ENCODE data around the gene SLC35A4. TPM values are rescaled to one million over a fixed set of nuclear protein-coding genes. Genes with fewer than 3 reads are reported as not detected.

Gene SLC35A4
- total RNA-seq, 1 donor from 2014 or later = 46.2 TPM

DNA sequence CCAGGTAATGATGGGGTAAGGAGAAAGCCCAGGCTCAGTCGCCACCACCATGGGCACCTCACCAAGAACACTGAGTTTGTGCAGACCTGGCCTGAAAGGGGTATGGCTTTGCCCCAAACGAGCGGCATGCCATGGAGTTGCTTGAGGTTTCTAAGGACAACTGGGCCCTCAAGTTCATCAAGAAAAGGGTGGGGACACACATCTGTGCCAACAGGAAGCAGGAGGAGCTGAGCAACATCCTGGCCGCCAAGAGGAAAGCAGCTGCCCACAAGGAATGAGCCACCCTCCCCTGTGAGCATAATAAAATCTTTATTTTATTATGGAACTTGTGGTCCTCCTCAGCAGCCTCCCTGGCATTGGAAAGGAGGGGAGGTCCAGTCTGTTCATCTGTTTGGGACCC is 44.5 kb downstream of the SLC35A4 start:
- TF ChIP-seq, protein P1, sequence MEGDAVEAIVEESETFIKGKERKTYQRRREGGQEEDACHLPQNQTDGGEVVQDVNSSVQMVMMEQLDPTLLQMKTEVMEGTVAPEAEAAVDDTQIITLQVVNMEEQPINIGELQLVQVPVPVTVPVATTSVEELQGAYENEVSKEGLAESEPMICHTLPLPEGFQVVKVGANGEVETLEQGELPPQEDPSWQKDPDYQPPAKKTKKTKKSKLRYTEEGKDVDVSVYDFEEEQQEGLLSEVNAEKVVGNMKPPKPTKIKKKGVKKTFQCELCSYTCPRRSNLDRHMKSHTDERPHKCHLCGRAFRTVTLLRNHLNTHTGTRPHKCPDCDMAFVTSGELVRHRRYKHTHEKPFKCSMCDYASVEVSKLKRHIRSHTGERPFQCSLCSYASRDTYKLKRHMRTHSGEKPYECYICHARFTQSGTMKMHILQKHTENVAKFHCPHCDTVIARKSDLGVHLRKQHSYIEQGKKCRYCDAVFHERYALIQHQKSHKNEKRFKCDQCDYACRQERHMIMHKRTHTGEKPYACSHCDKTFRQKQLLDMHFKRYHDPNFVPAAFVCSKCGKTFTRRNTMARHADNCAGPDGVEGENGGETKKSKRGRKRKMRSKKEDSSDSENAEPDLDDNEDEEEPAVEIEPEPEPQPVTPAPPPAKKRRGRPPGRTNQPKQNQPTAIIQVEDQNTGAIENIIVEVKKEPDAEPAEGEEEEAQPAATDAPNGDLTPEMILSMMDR (IDR thresholded peaks at IDR 0.05) = no peak
- Histone ChIP-seq H3K4me1 (no peaks in the 10 kb centered on the region), H3K27me3 (no peaks in the 10 kb centered on the region), H3K36me3 (no peaks in the 10 kb centered on the region), H3K27ac (no peak overlapping the region), H3K9me3 (no peaks in the 10 kb centered on the region), H3K4me3 (no peak overlapping the region)
- intact Hi-C loops (cut with DNase I) = no loop called here
- peak in 1 of 2 donors; percentile 67 for DNase-seq (ENCODE audit: low spot score in 2 of 2)

DNA sequence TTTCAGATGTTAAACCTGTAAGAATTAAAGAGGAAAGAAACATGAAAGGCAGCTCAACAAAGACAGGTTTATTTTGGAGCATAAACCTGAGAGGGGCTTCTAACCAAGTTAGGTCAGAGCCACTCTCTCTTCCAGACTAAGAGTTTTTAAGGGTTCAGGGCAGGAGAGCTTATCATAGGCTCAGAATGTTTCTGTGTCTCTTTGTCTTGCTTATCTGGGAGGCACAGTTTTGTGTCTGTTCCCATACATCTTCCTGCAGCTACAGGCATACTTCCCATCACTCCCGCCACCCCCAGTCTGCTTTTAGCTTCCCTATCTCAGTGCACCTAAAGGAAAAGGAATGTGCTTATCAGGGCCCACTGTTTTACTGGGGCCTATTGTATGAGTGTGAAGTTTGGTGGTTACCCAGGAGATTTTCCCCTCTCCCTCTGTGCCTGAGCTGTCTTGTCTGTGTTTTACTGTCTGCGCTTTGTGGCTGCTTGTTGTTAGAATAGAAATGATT is 46.4 kb downstream of the SLC35A4 start:
- TF ChIP-seq, protein P1 (IDR thresholded peaks at IDR 0.05) = no peak

More for the DNA sequence above, 46.4 kb downstream of the SLC35A4 start:
- H3K36me3 ChIP-seq = no peaks in the 10 kb centered on the region
- H3K4me3 ChIP-seq = no peak overlapping the region
- H3K4me1 ChIP-seq = no peaks in the 10 kb centered on the region
- DNase-seq (ENCODE audit: low spot score in 2 of 2) = no peak
- H3K27me3 ChIP-seq = no peaks in the 10 kb centered on the region
- H3K27ac ChIP-seq = peak overlapping the region in 1 of 2 donors; percentile 2
- H3K9me3 ChIP-seq = no peaks in the 10 kb centered on the region
- intact Hi-C loops (cut with DNase I) = no loop called here

Other genes starting within 250 kb of the SLC35A4 start
- 3.0 TPM for gene HBEGF, start 218.2 kb upstream of the SLC35A4 start, total RNA-seq
- gene SLC4A9, start 204.6 kb upstream of the SLC35A4 start, total RNA-seq = not detected
- 73.4 TPM for gene ANKHD1, start 163.0 kb upstream of the SLC35A4 start, total RNA-seq
- 4.0 TPM for gene EIF4EBP3, start 17.2 kb upstream of the SLC35A4 start, total RNA-seq
- 47.3 TPM for gene SRA1, start 7.4 kb upstream of the SLC35A4 start, total RNA-seq
- 47.3 TPM for gene APBB3, start 230 bp upstream of the SLC35A4 start, total RNA-seq
- 122 TPM for gene CD14, start 68.3 kb downstream of the SLC35A4 start, total RNA-seq
- 87.7 TPM for gene TMCO6, start 74.6 kb downstream of the SLC35A4 start, total RNA-seq
- 122 TPM for gene NDUFA2, start 82.8 kb downstream of the SLC35A4 start, total RNA-seq
- gene IK, start 83.0 kb downstream of the SLC35A4 start, total RNA-seq = 130 TPM
- gene WDR55, start 100.1 kb downstream of the SLC35A4 start, total RNA-seq = 10.1 TPM
- gene DND1, start 108.7 kb downstream of the SLC35A4 start, total RNA-seq = 3.5 TPM
- 68.6 TPM for gene HARS1, start 126.5 kb downstream of the SLC35A4 start, total RNA-seq
- 10.7 TPM for gene HARS2, start 126.6 kb downstream of the SLC35A4 start, total RNA-seq
- 15.5 TPM for gene ZMAT2, start 135.6 kb downstream of the SLC35A4 start, total RNA-seq
- not detected for gene PCDHA1, start 221.3 kb downstream of the SLC35A4 start, total RNA-seq
- not detected for gene PCDHA2, start 230.0 kb downstream of the SLC35A4 start, total RNA-seq
- not detected for gene PCDHA3, start 236.2 kb downstream of the SLC35A4 start, total RNA-seq
- not detected for gene PCDHA4, start 242.2 kb downstream of the SLC35A4 start, total RNA-seq